ENCODE measurements around the gene CEP70.

- TF ChIP-seq POLR2A (IDR thresholded peaks at IDR 0.05) (no peak), EP300 (IDR thresholded peaks at IDR 0.05) (no peak)
Measured at GRCh38 chr3:138593488-138594149, 441 bp downstream of the CEP70 start.
